HG03354 (cell line): ENCODE results near the gene TMEM114.
"Not testable (repeated sequence)": the region's sequence is repeated elsewhere in the genome, so short reads cannot be mapped to it uniquely, and the experiment has no call there.

Source experiments
- ATAC-seq: cut with Tn5 transposase; IDR thresholded peaks from one replicate; pipeline ENCODE4 v1.9.1; 2021; ENCODE audit warnings: mild to moderate bottlenecking; ENCODE audit not compliant: unreplicated experiment, poor library complexity, severe bottlenecking

Gene TMEM114

GRCh38 chr16:8579559-8579958 is 10.8 kb downstream of the TMEM114 start:
- ATAC-seq: no peak

GRCh38 chr16:8577678-8578304 is 12.5 kb downstream of the TMEM114 start:
- no peak for ATAC-seq

- ATAC-seq: no peak
Observed at GRCh38 chr16:8576141-8577004, 13.9 kb downstream of the TMEM114 start.

GRCh38 chr16:8575399-8575798 is 14.9 kb downstream of the TMEM114 start:
- ATAC-seq: no peak

- no peak for ATAC-seq
Observed at GRCh38 chr16:8572919-8573724, 17.2 kb downstream of the TMEM114 start.

- no peak for ATAC-seq
Observed at GRCh38 chr16:8572063-8572918, 18.0 kb downstream of the TMEM114 start.

GRCh38 chr16:8571061-8571596 is 19.2 kb downstream of the TMEM114 start:
- ATAC-seq: no peak

GRCh38 chr16:8570393-8570792 is 19.9 kb downstream of the TMEM114 start:
- ATAC-seq: not testable (repeated sequence)

GRCh38 chr16:8569650-8570346 is 20.5 kb downstream of the TMEM114 start:
- no peak for ATAC-seq

GRCh38 chr16:8568231-8568617 is 22.1 kb downstream of the TMEM114 start:
- ATAC-seq: no peak

- peak; percentile 89 for ATAC-seq
Observed at GRCh38 chr16:8567355-8568230, 22.7 kb downstream of the TMEM114 start.

- ATAC-seq: no peak
Observed at GRCh38 chr16:8565498-8565897, 24.8 kb downstream of the TMEM114 start.

- ATAC-seq: no peak
Observed at GRCh38 chr16:8564934-8565345, 25.4 kb downstream of the TMEM114 start.

GRCh38 chr16:8563944-8564540 is 26.3 kb downstream of the TMEM114 start:
- not testable (repeated sequence) for ATAC-seq

- ATAC-seq: no peak
Observed at GRCh38 chr16:8561496-8561895, 28.8 kb downstream of the TMEM114 start.

GRCh38 chr16:8555400-8555799 is 34.9 kb downstream of the TMEM114 start:
- no peak for ATAC-seq

- ATAC-seq: no peak
Observed at GRCh38 chr16:8554881-8555280, 35.4 kb downstream of the TMEM114 start.
